GF-D8 (cell line): ENCODE results near the gene TTC7B.
"Not testable (repeated sequence)": the region's sequence is repeated elsewhere in the genome, so short reads cannot be mapped to it uniquely, and the experiment has no call there.

Source experiments
- DNase-seq: peaks from one replicate; lab custom pipeline; 2025; lab: John Stamatoyannopoulos, UW

TTC7B gene

GRCh38 chr14:90830931-90831701, 14.9 kb upstream of the TTC7B start:
- no peak for DNase-seq

GRCh38 chr14:90829677-90830076, 13.4 kb upstream of the TTC7B start:
- no peak for DNase-seq

- no peak for DNase-seq
These were observed 12.6 kb upstream of the TTC7B start for GRCh38 chr14:90828642-90829487.

- peak; percentile 49 for DNase-seq
These were observed 11.8 kb upstream of the TTC7B start for GRCh38 chr14:90827919-90828610.

GRCh38 chr14:90823542-90823941, 7.3 kb upstream of the TTC7B start:
- DNase-seq = not testable (repeated sequence)

GRCh38 chr14:90820958-90821357, 4.7 kb upstream of the TTC7B start:
- peak; percentile 19 for DNase-seq

GRCh38 chr14:90819734-90820393, 3.6 kb upstream of the TTC7B start:
- no peak for DNase-seq

- no peak for DNase-seq
These were observed 2.5 kb upstream of the TTC7B start for GRCh38 chr14:90818715-90819114.

GRCh38 chr14:90816681-90817436, 629 bp upstream of the TTC7B start:
- no peak for DNase-seq

GRCh38 chr14:90815572-90815821, 733 bp downstream of the TTC7B start:
- no peak for DNase-seq

GRCh38 chr14:90814806-90815571, 1.2 kb downstream of the TTC7B start:
- no peak for DNase-seq

- no peak for DNase-seq
These were observed 2.8 kb downstream of the TTC7B start for GRCh38 chr14:90813442-90813841.

- no peak for DNase-seq
These were observed 4.1 kb downstream of the TTC7B start for GRCh38 chr14:90812109-90812508.

GRCh38 chr14:90811641-90812040, 4.6 kb downstream of the TTC7B start:
- no peak for DNase-seq

- no peak for DNase-seq
These were observed 5.4 kb downstream of the TTC7B start for GRCh38 chr14:90810806-90811205.

- no peak for DNase-seq
These were observed 6.5 kb downstream of the TTC7B start for GRCh38 chr14:90809530-90810312.

- DNase-seq = no peak
These were observed 7.3 kb downstream of the TTC7B start for GRCh38 chr14:90808759-90809529.

GRCh38 chr14:90807060-90807459, 9.2 kb downstream of the TTC7B start:
- no peak for DNase-seq
